Muscle of leg (tissue), 11 donors: ENCODE measurements around the gene DLG2. TPM values are rescaled to one million over a fixed set of nuclear protein-coding genes. Genes with fewer than 3 reads are reported as not detected.

Experiments
- DNase-seq: peaks from one replicate; pipeline ENCODE4 v3.0.0; 2013
- H3K27ac ChIP-seq: one replicate; pipeline ENCODE4 v1.5.1; 2013; ENCODE audit warnings: mild to moderate bottlenecking, low read length, control low read depth
- H3K27me3 ChIP-seq: one replicate; pipeline ENCODE4 v1.6.1; 2013; ENCODE audit warnings: low read length; ENCODE audit not compliant: control insufficient read depth, insufficient read depth
- H3K36me3 ChIP-seq: one replicate; pipeline ENCODE4 v1.6.1; 2013; ENCODE audit warnings: low read length; ENCODE audit not compliant: control insufficient read depth, insufficient read depth
- H3K4me1 ChIP-seq: one replicate; pipeline ENCODE4 v1.6.1; 2013; ENCODE audit warnings: low read length; ENCODE audit not compliant: control insufficient read depth, insufficient read depth
- H3K4me3 ChIP-seq: one replicate; pipeline ENCODE4 v1.5.1; 2013; ENCODE audit warnings: low read length, control low read depth
- H3K9me3 ChIP-seq: replicated peaks from 2 replicates; pipeline ENCODE4 v1.6.1; 2013; ENCODE audit warnings: low read depth, low read length; ENCODE audit not compliant: control insufficient read depth
- WGBS: methylation state at CpG from one replicate; pipeline ENCODE4 v1.1.5; 2013; ENCODE audit warnings: missing lambda C conversion rate; ENCODE audit not compliant: insufficient coverage; 5-methylcytosine and 5-hydroxymethylcytosine counted together
- polyA plus RNA-seq, 8 donors: library from polyadenylated mRNA; unstranded; fragments of 120-200 nt; gene quantifications; one replicate each; pipeline versions ENCODE4 v1.2.1 to v1.2.3, GENCODE V29; 2013; ENCODE audit warnings: inconsistent platforms in 1 of 8, low replicate concordance in 1 of 8; ENCODE audit not compliant: insufficient read length in 8 of 8, insufficient read depth in 1 of 8
- total RNA-seq: library from RNA; stranded (reverse); fragments of 120-200 nt; gene quantifications from one replicate; pipeline ENCODE4 v1.2.4, GENCODE V29; 2013

The DLG2 gene
- total and polyA plus RNA-seq, 9 donors, result 6.4 to 19.3 (median 11.0) TPM

DNA sequence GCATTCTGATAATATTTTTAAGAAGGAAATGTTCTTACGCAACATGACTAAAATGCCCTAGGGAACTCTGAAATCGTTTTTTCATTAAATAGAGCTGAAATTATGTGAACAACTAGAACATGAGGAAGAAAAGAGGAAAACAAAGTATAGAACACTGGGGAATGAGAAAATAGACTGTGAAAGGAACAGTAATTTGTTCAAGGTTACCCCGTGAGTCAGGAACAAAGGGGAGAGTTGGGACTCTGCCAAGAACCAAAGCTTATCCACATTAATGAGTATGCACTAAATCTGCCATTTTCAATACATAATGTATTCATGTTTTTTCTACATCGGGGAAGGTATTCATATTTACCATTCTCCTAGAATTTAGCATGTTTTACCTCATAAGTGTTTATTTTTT is 1379.2 kb downstream of the DLG2 start:
- Histone ChIP-seq H3K9me3 (no peaks in the 10 kb centered on the region), H3K4me3 (no peak overlapping the region), H3K27me3 (no peaks in the 10 kb centered on the region), H3K36me3 (no peaks in the 10 kb centered on the region), H3K27ac (no peak overlapping the region), H3K4me1 (no peaks in the 10 kb centered on the region)
- peak; percentile 48 for DNase-seq
- 0% methylated on average over 1 of the region's 4 CpGs for WGBS

- H3K27ac ChIP-seq, result no peak overlapping the region
- H3K4me3 ChIP-seq, result no peak overlapping the region
- H3K4me1 ChIP-seq, result no peaks in the 10 kb centered on the region
- DNase-seq, result peak; percentile 14
- WGBS, result no CpG with 5 or more reads among the region's 1 CpG
- no peaks in the 10 kb centered on the region for H3K9me3 ChIP-seq
- no peaks in the 10 kb centered on the region for H3K27me3 ChIP-seq
- no peaks in the 10 kb centered on the region for H3K36me3 ChIP-seq
Observed at GRCh38 chr11:84247129-84247528, 1380.0 kb downstream of the DLG2 start.

GRCh38 chr11:84243629-84244263 is 1383.4 kb downstream of the DLG2 start:
- H3K4me3 ChIP-seq, result no peak overlapping the region
- 90% methylated on average over 1 of the region's 3 CpGs for WGBS
- no peak for DNase-seq
- no peaks in the 10 kb centered on the region for H3K4me1 ChIP-seq
- H3K36me3 ChIP-seq, result no peaks in the 10 kb centered on the region
- H3K27ac ChIP-seq, result no peak overlapping the region
- H3K9me3 ChIP-seq, result no peaks in the 10 kb centered on the region
- H3K27me3 ChIP-seq, result no peaks in the 10 kb centered on the region

GRCh38 chr11:84241343-84242131 is 1385.6 kb downstream of the DLG2 start:
- H3K4me3 ChIP-seq, result no peak overlapping the region
- H3K27me3 ChIP-seq, result no peaks in the 10 kb centered on the region
- H3K27ac ChIP-seq, result no peak overlapping the region
- H3K9me3 ChIP-seq, result no peaks in the 10 kb centered on the region
- no peaks in the 10 kb centered on the region for H3K4me1 ChIP-seq
- no peak for DNase-seq
- WGBS, result no CpG with 5 or more reads among the region's 5 CpGs
- H3K36me3 ChIP-seq, result no peaks in the 10 kb centered on the region

GRCh38 chr11:84240847-84241246 is 1386.3 kb downstream of the DLG2 start:
- no peak overlapping the region for H3K4me3 ChIP-seq
- H3K27ac ChIP-seq, result no peak overlapping the region
- no peaks in the 10 kb centered on the region for H3K36me3 ChIP-seq
- no peaks in the 10 kb centered on the region for H3K9me3 ChIP-seq
- no peaks in the 10 kb centered on the region for H3K27me3 ChIP-seq
- 100% methylated on average over 1 of the region's 1 CpG for WGBS
- H3K4me1 ChIP-seq, result no peaks in the 10 kb centered on the region
- DNase-seq, result no peak

DNA sequence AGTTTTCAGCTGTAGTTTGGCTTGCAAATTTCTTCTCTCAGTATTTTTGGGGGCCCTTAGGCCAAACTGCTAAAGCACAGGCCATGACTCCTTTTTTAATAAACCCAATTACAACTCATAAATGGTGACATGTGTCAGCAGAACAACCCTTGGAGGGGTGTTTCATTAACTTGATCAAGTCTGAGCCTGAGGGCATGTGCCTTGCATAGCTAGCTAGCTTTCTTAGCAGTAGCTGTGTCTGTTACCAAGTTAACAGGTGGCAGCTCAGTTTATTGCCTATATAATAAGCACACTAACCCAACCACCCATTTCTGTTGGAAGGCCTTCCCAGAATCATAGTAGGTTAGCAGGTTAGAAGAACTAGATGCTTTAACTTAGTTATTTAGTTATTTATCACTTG is 1390.7 kb downstream of the DLG2 start:
- Histone ChIP-seq H3K27me3 (no peaks in the 10 kb centered on the region), H3K4me1 (peaks cover 13% of the 10 kb centered on the region), H3K36me3 (no peaks in the 10 kb centered on the region), H3K27ac (no peak overlapping the region), H3K9me3 (no peaks in the 10 kb centered on the region), H3K4me3 (no peak overlapping the region)
- DNase-seq, result no peak

- Histone ChIP-seq H3K4me3 (no peak overlapping the region), H3K36me3 (no peaks in the 10 kb centered on the region), H3K4me1 (peaks cover 13% of the 10 kb centered on the region), H3K27ac (no peak overlapping the region), H3K9me3 (no peaks in the 10 kb centered on the region), H3K27me3 (no peaks in the 10 kb centered on the region)
- 85% methylated on average over 2 of the region's 4 CpGs for WGBS
- DNase-seq, result no peak
Observed at GRCh38 chr11:84234462-84235202, 1392.5 kb downstream of the DLG2 start.

- peak; percentile 11 for DNase-seq
- 38% methylated on average over 2 of the region's 2 CpGs for WGBS
- H3K4me3 ChIP-seq, result no peak overlapping the region
Observed at GRCh38 chr11:84234011-84234410, 1393.1 kb downstream of the DLG2 start.

GRCh38 chr11:84232511-84232910 is 1394.6 kb downstream of the DLG2 start:
- Histone ChIP-seq H3K9me3 (no peaks in the 10 kb centered on the region), H3K4me3 (no peak overlapping the region), H3K27me3 (no peaks in the 10 kb centered on the region), H3K27ac (no peak overlapping the region), H3K4me1 (peaks cover 13% of the 10 kb centered on the region), H3K36me3 (no peaks in the 10 kb centered on the region)
- no peak for DNase-seq

More at GRCh38 chr11:84234011-84234410, 1393.1 kb downstream of the DLG2 start:
- no peaks in the 10 kb centered on the region for H3K27me3 ChIP-seq
- no peaks in the 10 kb centered on the region for H3K36me3 ChIP-seq
- peaks cover 13% of the 10 kb centered on the region for H3K4me1 ChIP-seq
- no peaks in the 10 kb centered on the region for H3K9me3 ChIP-seq
- H3K27ac ChIP-seq, result no peak overlapping the region

GRCh38 chr11:84230402-84230801 is 1396.7 kb downstream of the DLG2 start:
- WGBS, result 80% methylated on average over 1 of the region's 3 CpGs
- Histone ChIP-seq H3K4me3 (no peak overlapping the region), H3K9me3 (no peaks in the 10 kb centered on the region), H3K27ac (no peak overlapping the region), H3K36me3 (no peaks in the 10 kb centered on the region), H3K4me1 (peaks cover 13% of the 10 kb centered on the region), H3K27me3 (no peaks in the 10 kb centered on the region)
- no peak for DNase-seq
